OCI-LY7 (cell line): ENCODE measurements around the gene PCDH9.

Experiments used
- EZH2phosphoT487 ChIP-seq: fragments of 200-600 bp; sonication (generic); IDR thresholded peaks from 2 replicates; pipeline ENCODE4 v1.6.1; 2018; ENCODE audit warnings: low read depth, borderline replicate concordance, mild to moderate bottlenecking, mixed run types, antibody characterized with exemption, low read length, moderate library complexity, mixed read lengths
- TF ChIP-seq, protein P1 (sequence below): fragments of 200-600 bp; sonication (generic); conservative IDR thresholded peaks from 2 replicates; pipeline ENCODE4 v1.5.1; 2014; ENCODE audit warnings: mild to moderate bottlenecking, antibody characterized with exemption, low read length, moderate library complexity, mixed read lengths

DNA sequence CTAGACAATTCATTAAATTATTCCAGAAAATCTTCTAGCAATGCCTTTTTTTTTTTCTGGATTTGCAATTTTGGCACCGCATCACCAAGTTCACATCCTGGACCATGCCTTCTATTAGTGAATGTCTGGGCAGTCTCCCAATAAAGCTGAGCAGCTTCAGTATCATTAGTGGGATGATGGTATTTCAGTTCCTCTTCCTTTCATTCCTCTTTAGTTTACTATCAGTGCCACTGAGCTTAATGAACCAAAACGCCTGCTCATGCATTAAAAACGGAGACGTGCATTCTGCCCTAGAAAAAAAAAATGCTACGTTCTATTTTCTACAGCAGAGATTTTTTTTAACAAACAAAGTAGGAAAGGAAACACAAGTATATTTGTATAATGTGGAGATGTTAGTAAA lies 343.0 kb downstream of the PCDH9 start:
- TF ChIP-seq, protein P1, sequence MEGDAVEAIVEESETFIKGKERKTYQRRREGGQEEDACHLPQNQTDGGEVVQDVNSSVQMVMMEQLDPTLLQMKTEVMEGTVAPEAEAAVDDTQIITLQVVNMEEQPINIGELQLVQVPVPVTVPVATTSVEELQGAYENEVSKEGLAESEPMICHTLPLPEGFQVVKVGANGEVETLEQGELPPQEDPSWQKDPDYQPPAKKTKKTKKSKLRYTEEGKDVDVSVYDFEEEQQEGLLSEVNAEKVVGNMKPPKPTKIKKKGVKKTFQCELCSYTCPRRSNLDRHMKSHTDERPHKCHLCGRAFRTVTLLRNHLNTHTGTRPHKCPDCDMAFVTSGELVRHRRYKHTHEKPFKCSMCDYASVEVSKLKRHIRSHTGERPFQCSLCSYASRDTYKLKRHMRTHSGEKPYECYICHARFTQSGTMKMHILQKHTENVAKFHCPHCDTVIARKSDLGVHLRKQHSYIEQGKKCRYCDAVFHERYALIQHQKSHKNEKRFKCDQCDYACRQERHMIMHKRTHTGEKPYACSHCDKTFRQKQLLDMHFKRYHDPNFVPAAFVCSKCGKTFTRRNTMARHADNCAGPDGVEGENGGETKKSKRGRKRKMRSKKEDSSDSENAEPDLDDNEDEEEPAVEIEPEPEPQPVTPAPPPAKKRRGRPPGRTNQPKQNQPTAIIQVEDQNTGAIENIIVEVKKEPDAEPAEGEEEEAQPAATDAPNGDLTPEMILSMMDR = no peak
- no peak for TF ChIP-seq EZH2phosphoT487
